OCI-LY7 (cell line): ENCODE measurements around the gene PARL. TPM values are rescaled to one million over a fixed set of nuclear protein-coding genes. Genes with fewer than 3 reads are reported as not detected.

Experiments used
- BruUV-seq: library from RNA; stranded (reverse); fragments of 400-500 nt; replicated peaks from 2 replicates; lab custom pipeline; 2021; lab: Mats Ljungman, UMichigan
- CTCF ChIA-PET: fragments of 300-600 bp; sonication (Branson Sonifier 250); formaldehyde crosslinking; loops from one replicate; lab custom pipeline; 2022; ENCODE audit warnings: antibody characterized with exemption; ENCODE audit not compliant: unreplicated experiment; lab: Charles Lee
- POLR2A ChIA-PET: fragments of 300-600 bp; sonication (Branson Sonifier 250); formaldehyde crosslinking; loops from one replicate; lab custom pipeline; 2022; ENCODE audit warnings: antibody characterized with exemption; lab: Charles Lee
- DNase-seq: peaks from one replicate; pipeline ENCODE4 v3.0.0-alpha.2; 2015; ENCODE audit warnings: low spot score
- H2AFZ ChIP-seq: fragments of 200-600 bp; sonication (generic), shearing (Covaris generic); 2 replicates; pipeline ENCODE4 v1.6.1; 2014; ENCODE audit warnings: mild to moderate bottlenecking, antibody characterized with exemption, low read length, moderate library complexity
- H3K27ac ChIP-seq: fragments of 200-600 bp; sonication (generic); 2 replicates; pipeline ENCODE4 v1.5.1; 2014; ENCODE audit warnings: mixed run types, low read depth, mild to moderate bottlenecking, moderate library complexity, low read length, inconsistent platforms; ENCODE audit not compliant: poor library complexity, severe bottlenecking
- H3K36me3 ChIP-seq: fragments of 200-600 bp; sonication (generic); 2 replicates; pipeline ENCODE4 v1.6.1; 2014; ENCODE audit warnings: mild to moderate bottlenecking, antibody characterized with exemption, low read length, moderate library complexity, mixed read lengths; ENCODE audit not compliant: insufficient read depth
- H3K4me1 ChIP-seq: fragments of 200-600 bp; sonication (generic); 2 replicates; pipeline ENCODE4 v1.5.1; 2014; ENCODE audit warnings: mild to moderate bottlenecking, low read length; ENCODE audit not compliant: insufficient read depth, poor library complexity, severe bottlenecking
- H3K4me2 ChIP-seq: fragments of 200-600 bp; sonication (generic); 2 replicates; pipeline ENCODE4 v1.6.1; 2014; ENCODE audit warnings: mild to moderate bottlenecking, low read length
- H3K4me3 ChIP-seq: fragments of 200-600 bp; sonication (generic); 2 replicates; pipeline ENCODE4 v1.5.1; 2014; ENCODE audit warnings: mild to moderate bottlenecking, low read depth, low read length; ENCODE audit not compliant: poor library complexity, severe bottlenecking
- H3K79me2 ChIP-seq: fragments of 200-600 bp; sonication (generic); 2 replicates; pipeline ENCODE4 v1.6.1; 2016; ENCODE audit warnings: low read depth, mild to moderate bottlenecking, low read length, moderate library complexity, mixed read lengths; ENCODE audit not compliant: insufficient read depth
- H3K9me2 ChIP-seq: fragments of 200-600 bp; sonication (generic); 2 replicates; pipeline ENCODE4 v1.6.1; 2016; ENCODE audit warnings: mild to moderate bottlenecking, low read length, mixed read lengths; ENCODE audit not compliant: insufficient read depth
- H3K9me3 ChIP-seq: fragments of 200-600 bp; sonication (generic); 2 replicates; pipeline ENCODE4 v1.6.1; 2014; ENCODE audit warnings: mild to moderate bottlenecking, mixed run types, low read length, mixed read lengths
- H4K20me1 ChIP-seq: fragments of 200-600 bp; sonication (generic); 2 replicates; pipeline ENCODE4 v1.6.1; 2014; ENCODE audit warnings: mild to moderate bottlenecking, antibody characterized with exemption, low read length, moderate library complexity, mixed read lengths; ENCODE audit not compliant: insufficient read depth
- EZH2phosphoT487 ChIP-seq: fragments of 200-600 bp; sonication (generic); IDR thresholded peaks from 2 replicates; pipeline ENCODE4 v1.6.1; 2018; ENCODE audit warnings: low read depth, borderline replicate concordance, mild to moderate bottlenecking, mixed run types, antibody characterized with exemption, low read length, moderate library complexity, mixed read lengths
- intact Hi-C: fragments of 100-400 bp; cut with micrococcal nuclease; formaldehyde crosslinking; loops from one replicate; pipeline ENCODE4 v1.10.0; 2022; ENCODE audit not compliant: unreplicated experiment
- total RNA-seq, 2 experiments: library from RNA; depleted of rRNA in 1 of 2; stranded (reverse); fragments of >200 nt in 1 of 2; shearing (Covaris generic) in 1 of 2; gene quantifications; 2 replicates each; pipeline ENCODE4 v1.2.3, GENCODE V29; 2014 to 2022
- TF ChIP-seq, protein P1 (sequence below): fragments of 200-600 bp; sonication (generic); conservative IDR thresholded peaks from 2 replicates; pipeline ENCODE4 v1.5.1; 2014; ENCODE audit warnings: mild to moderate bottlenecking, antibody characterized with exemption, low read length, moderate library complexity, mixed read lengths

Gene PARL
- total RNA-seq, 2 experiments from 2014 or later: 43.5 to 69.3 TPM

GRCh38 chr3:183817639-183818038 is 67.0 kb downstream of the PARL start:
- Histone ChIP-seq H3K27ac (no peak overlapping the region), H3K79me2 (no peaks in the 10 kb centered on the region), H4K20me1 (no peaks in the 10 kb centered on the region), H2AFZ (no peak overlapping the region), H3K4me3 (no peak overlapping the region), H3K36me3 (peaks cover 3% of the 10 kb centered on the region; the same call in 1 of the 2 replicates), H3K9me2 (no peaks in the 10 kb centered on the region), H3K4me2 (no peak overlapping the region), H3K4me1 (peaks cover 24% of the 10 kb centered on the region), H3K9me3 (no peaks in the 10 kb centered on the region)
- CTCF ChIA-PET: no interaction called here
- no TSS peak for BruUV-seq
- DNase-seq: no peak
- TF ChIP-seq, protein P1, sequence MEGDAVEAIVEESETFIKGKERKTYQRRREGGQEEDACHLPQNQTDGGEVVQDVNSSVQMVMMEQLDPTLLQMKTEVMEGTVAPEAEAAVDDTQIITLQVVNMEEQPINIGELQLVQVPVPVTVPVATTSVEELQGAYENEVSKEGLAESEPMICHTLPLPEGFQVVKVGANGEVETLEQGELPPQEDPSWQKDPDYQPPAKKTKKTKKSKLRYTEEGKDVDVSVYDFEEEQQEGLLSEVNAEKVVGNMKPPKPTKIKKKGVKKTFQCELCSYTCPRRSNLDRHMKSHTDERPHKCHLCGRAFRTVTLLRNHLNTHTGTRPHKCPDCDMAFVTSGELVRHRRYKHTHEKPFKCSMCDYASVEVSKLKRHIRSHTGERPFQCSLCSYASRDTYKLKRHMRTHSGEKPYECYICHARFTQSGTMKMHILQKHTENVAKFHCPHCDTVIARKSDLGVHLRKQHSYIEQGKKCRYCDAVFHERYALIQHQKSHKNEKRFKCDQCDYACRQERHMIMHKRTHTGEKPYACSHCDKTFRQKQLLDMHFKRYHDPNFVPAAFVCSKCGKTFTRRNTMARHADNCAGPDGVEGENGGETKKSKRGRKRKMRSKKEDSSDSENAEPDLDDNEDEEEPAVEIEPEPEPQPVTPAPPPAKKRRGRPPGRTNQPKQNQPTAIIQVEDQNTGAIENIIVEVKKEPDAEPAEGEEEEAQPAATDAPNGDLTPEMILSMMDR: no peak
- no peak for TF ChIP-seq EZH2phosphoT487
- intact Hi-C loops: loop anchor here (5.0 kb wide), 1 partner anchor 350 kb away; no protein-coding TSS in a partner anchor
- POLR2A ChIA-PET: interaction anchor here (1.3 to 1.5 kb wide), 2 partner anchors 9 to 65 kb away, joined by 3 read pairs; no protein-coding TSS in a partner anchor

- H2AFZ ChIP-seq: no peak overlapping the region
- no peak for TF ChIP-seq EZH2phosphoT487
- TF ChIP-seq, protein P1: no peak
- no peaks in the 10 kb centered on the region for H3K79me2 ChIP-seq
- no peak overlapping the region for H3K4me2 ChIP-seq
- DNase-seq: no peak
- no peaks in the 10 kb centered on the region for H3K9me3 ChIP-seq
- H3K36me3 ChIP-seq: peaks cover 9% of the 10 kb centered on the region; the same call in 1 of the 2 replicates
- ChIA-PET POLR2A (interaction anchor here (0.9 to 1.5 kb wide), 3 partner anchors 10 to 66 kb away, joined by 3 read pairs; no protein-coding TSS in a partner anchor), CTCF (interaction anchor here (0.5 kb wide), 1 partner anchor 112 kb away, joined by 3 read pairs; no protein-coding TSS in a partner anchor)
- H3K9me2 ChIP-seq: no peaks in the 10 kb centered on the region
- BruUV-seq: no TSS peak
- H3K27ac ChIP-seq: no peak overlapping the region
- H3K4me1 ChIP-seq: peaks cover 24% of the 10 kb centered on the region
- intact Hi-C loops: loop anchor here (5.0 kb wide), 1 partner anchor 350 kb away; no protein-coding TSS in a partner anchor
- H4K20me1 ChIP-seq: no peaks in the 10 kb centered on the region
- H3K4me3 ChIP-seq: no peak overlapping the region
Measured at GRCh38 chr3:183816681-183817510, 67.8 kb downstream of the PARL start.
